Endodermal cell (in vitro differentiated cells): Measurements from ENCODE around the gene USP13. TPM values are rescaled to one million over a fixed set of nuclear protein-coding genes. Genes with fewer than 3 reads are reported as not detected.

Experiments used
- DNase-seq: peaks from one replicate; pipeline ENCODE4 v3.0.0-alpha.2; 2017
- H3K27ac ChIP-seq: 2 replicates; pipeline ENCODE4 v1.5.1; 2013; ENCODE audit warnings: mild to moderate bottlenecking, low read depth, low read length, moderate library complexity
- H3K27me3 ChIP-seq: 2 replicates; pipeline ENCODE4 v1.6.1; 2013; ENCODE audit warnings: mild to moderate bottlenecking, low read length, moderate library complexity; ENCODE audit not compliant: insufficient read depth, control insufficient read depth, poor library complexity, severe bottlenecking
- H3K36me3 ChIP-seq: 2 replicates; pipeline ENCODE4 v1.7.0; 2013; ENCODE audit warnings: mild to moderate bottlenecking, low read length, moderate library complexity; ENCODE audit not compliant: control insufficient read depth, insufficient read depth
- H3K4me1 ChIP-seq: one replicate; pipeline ENCODE4 v1.7.0; 2013; ENCODE audit warnings: low read length; ENCODE audit not compliant: control insufficient read depth, insufficient read depth
- H3K4me3 ChIP-seq: 2 replicates; pipeline ENCODE4 v1.5.1; 2013; ENCODE audit warnings: mild to moderate bottlenecking, low read length, moderate library complexity
- H3K9ac ChIP-seq: 2 replicates; pipeline ENCODE4 v1.6.1; 2013; ENCODE audit warnings: mild to moderate bottlenecking, low read length, moderate library complexity; ENCODE audit not compliant: poor library complexity, severe bottlenecking; ENCODE audit errors: extremely low read depth
- H3K9me3 ChIP-seq: 2 replicates; pipeline ENCODE4 v1.6.1; 2013; ENCODE audit warnings: mild to moderate bottlenecking, low read length, moderate library complexity; ENCODE audit not compliant: control insufficient read depth
- H3K27ac Mint-ChIP-seq: 2 replicates; pipeline ENCODE4 v1.8.0; 2020; ENCODE audit warnings: mixed read lengths
- H3K27me3 Mint-ChIP-seq: 2 replicates; pipeline ENCODE4 v1.8.0; 2021; ENCODE audit warnings: mild to moderate bottlenecking, mixed read lengths; ENCODE audit not compliant: insufficient read depth
- H3K36me3 Mint-ChIP-seq: 2 replicates; pipeline ENCODE4 v1.8.0; 2020; ENCODE audit warnings: low read depth, mixed read lengths
- H3K4me1 Mint-ChIP-seq: 2 replicates; pipeline ENCODE4 v1.8.0; 2020; ENCODE audit warnings: mixed read lengths
- H3K4me3 Mint-ChIP-seq: 2 replicates; pipeline ENCODE4 v1.8.0; 2020; ENCODE audit warnings: mild to moderate bottlenecking, moderate library complexity, mixed read lengths
- H3K9me3 Mint-ChIP-seq: 2 replicates; pipeline ENCODE4 v1.8.0; 2020; ENCODE audit warnings: mild to moderate bottlenecking, mixed read lengths
- CTCF ChIP-seq: fragments of 200-600 bp; sonication (generic); conservative IDR thresholded peaks from 2 replicates; pipeline ENCODE4 v1.5.0; 2021; ENCODE audit warnings: antibody characterized with exemption, mild to moderate bottlenecking
- WGBS, 2 experiments: methylation state at CpG; one replicate each; pipeline versions ENCODE4 v1.1.5 to v1.1.7; 2013; ENCODE audit warnings: missing lambda C conversion rate in 2 of 2, mixed read lengths in 1 of 2; ENCODE audit not compliant: insufficient coverage in 1 of 2, insufficient read length in 1 of 2; 5-methylcytosine and 5-hydroxymethylcytosine counted together
- total RNA-seq, 2 donors: library from RNA; stranded (reverse); fragmentation: NEBNext Ultra II Directional in 1 of 2; extraction: Animal tissue kit (Norgen Biotek cat#: 25700) in 1 of 2; gene quantifications; 2 replicates in 1 of 2; 3 replicates in 1 of 2; pipeline ENCODE4 v1.2.1, GENCODE V29; 2021

Gene USP13
- total RNA-seq, 2 donors from 2014 or later = 24.7 to 25.5 TPM

- no peak overlapping the region for H3K27ac ChIP-seq
- Mint-ChIP-seq H3K4me3 (no peak overlapping the region), H3K27me3 (no peaks in the 10 kb centered on the region), H3K9me3 (peaks cover 7% of the 10 kb centered on the region), H3K36me3 (peaks cover 47% of the 10 kb centered on the region), H3K4me1 (peaks cover 5% of the 10 kb centered on the region), H3K27ac (no peak overlapping the region)
- no peaks in the 10 kb centered on the region for H3K4me1 ChIP-seq
- no peak for DNase-seq
- H3K9me3 ChIP-seq = no peaks in the 10 kb centered on the region
- 91 to 100% methylated on average over 1 to 3 of the region's 3 CpGs for WGBS, 2 experiments
- no peak overlapping the region for H3K4me3 ChIP-seq
- peaks cover 41% of the 10 kb centered on the region for H3K36me3 ChIP-seq
- TF ChIP-seq CTCF = no peak
- H3K9ac ChIP-seq = no peak overlapping the region
- no peaks in the 10 kb centered on the region for H3K27me3 ChIP-seq
Observed at GRCh38 chr3:179730506-179730905, 77.7 kb downstream of the USP13 start.

GRCh38 chr3:179731544-179731943 is 78.7 kb downstream of the USP13 start:
- H3K27ac Mint-ChIP-seq = no peak overlapping the region
- no peaks in the 10 kb centered on the region for H3K9me3 ChIP-seq
- TF ChIP-seq CTCF = no peak
- peaks cover 39% of the 10 kb centered on the region for H3K36me3 Mint-ChIP-seq
- peaks cover 7% of the 10 kb centered on the region for H3K9me3 Mint-ChIP-seq
- no peaks in the 10 kb centered on the region for H3K27me3 Mint-ChIP-seq
- 97% methylated on average over 4 to 9 of the region's 9 CpGs for WGBS, 2 experiments
- H3K4me3 Mint-ChIP-seq = no peak overlapping the region
- no peak for DNase-seq
- no peak overlapping the region for H3K9ac ChIP-seq
- H3K27ac ChIP-seq = no peak overlapping the region
- no peak overlapping the region for H3K4me3 ChIP-seq
- no peaks in the 10 kb centered on the region for H3K4me1 Mint-ChIP-seq
- no peaks in the 10 kb centered on the region for H3K27me3 ChIP-seq
- peaks cover 47% of the 10 kb centered on the region for H3K36me3 ChIP-seq
- H3K4me1 ChIP-seq = no peaks in the 10 kb centered on the region

- H3K4me1 ChIP-seq = no peaks in the 10 kb centered on the region
- peaks cover 7% of the 10 kb centered on the region for H3K9me3 Mint-ChIP-seq
- no peak overlapping the region for H3K4me3 ChIP-seq
- 92 to 94% methylated on average over 7 of the region's 7 CpGs for WGBS, 2 experiments
- H3K36me3 ChIP-seq = peaks cover 56% of the 10 kb centered on the region
- no peak overlapping the region for H3K9ac ChIP-seq
- no peak for TF ChIP-seq CTCF
- no peak overlapping the region for H3K27ac ChIP-seq
- no peak overlapping the region for H3K27ac Mint-ChIP-seq
- H3K9me3 ChIP-seq = no peaks in the 10 kb centered on the region
- peaks cover 40% of the 10 kb centered on the region for H3K36me3 Mint-ChIP-seq
- no peaks in the 10 kb centered on the region for H3K27me3 Mint-ChIP-seq
- no peaks in the 10 kb centered on the region for H3K27me3 ChIP-seq
- H3K4me1 Mint-ChIP-seq = no peaks in the 10 kb centered on the region
- no peak overlapping the region for H3K4me3 Mint-ChIP-seq
- no peak for DNase-seq
Observed at GRCh38 chr3:179732661-179733348, 80.0 kb downstream of the USP13 start.
